A549 treated with GW870086 at 1 μM for 4 hours (cell line): ENCODE data around the gene GCNT3. TPM values are rescaled to one million over a fixed set of nuclear protein-coding genes. Genes with fewer than 3 reads are reported as not detected.

Experiments
- total RNA-seq: library from RNA; stranded (reverse); fragments of 200-300 nt; extraction: Qiagen RNA extraction; gene quantifications from 5 replicates; pipeline ENCODE4 v1.2.3, GENCODE V29; 2022; ENCODE audit warnings: low read depth

The GCNT3 gene
- total RNA-seq: 152 to 158 TPM (median 154 TPM) in 5 replicates

GRCh38 chr15:59611276-59612260, at the start of gene GCNT3:
Gene GCNT3, plus strand, starts transcription at chr15:59611783. Its CDS starts 6,456 bp downstream, at chr15:59618239.

GRCh38 chr15:59656897-59657634, 45.5 kb downstream of the GCNT3 start, which contains the start of gene GTF2A2:
Gene GTF2A2, minus strand, starts transcription at chr15:59657515. Its CDS starts 5,238 bp downstream, at chr15:59652277.

Other genes starting within 250 kb of the GCNT3 start
- 207 to 342 TPM (median 312 TPM) in 5 replicates for gene MYO1E, start 238.9 kb upstream of the GCNT3 start, total RNA-seq
- 8.2 to 13.5 TPM (median 12.2 TPM) in 5 replicates for gene FAM81A, start 173.6 kb upstream of the GCNT3 start, total RNA-seq
- gene GTF2A2, start 45.7 kb downstream of the GCNT3 start, total RNA-seq: 171 to 207 TPM (median 187 TPM) in 5 replicates
- gene BNIP2, start 77.5 kb downstream of the GCNT3 start, total RNA-seq: 61.6 to 93.6 TPM (median 70.2 TPM) in 5 replicates